Prostate gland (tissue), 2 donors: ENCODE data around the gene MYO18B. TPM values are rescaled to one million over a fixed set of nuclear protein-coding genes. Genes with fewer than 3 reads are reported as not detected.

Source experiments
- DNase-seq: peaks from one replicate; pipeline ENCODE4 v3.0.0-alpha.2; 2019; ENCODE audit warnings: low spot score
- H3K27ac ChIP-seq, 2 donors: fragments of 200-600 bp; sonication (generic); 2 replicates each; pipeline ENCODE4 v1.5.1; 2017 to 2019
- H3K27me3 ChIP-seq: fragments of 200-600 bp; sonication (generic); replicated peaks from 2 replicates; pipeline ENCODE4 v1.5.1; 2019; ENCODE audit not compliant: insufficient read depth
- H3K36me3 ChIP-seq, 2 donors: fragments of 200-600 bp; sonication (generic); 1 replicate in 1 of 2; 2 replicates in 1 of 2; pipeline versions ENCODE4 v1.5.1 to v1.8.1; 2017 to 2019
- H3K4me1 ChIP-seq: fragments of 200-600 bp; sonication (generic); replicated peaks from 2 replicates; pipeline ENCODE4 v1.5.1; 2019
- H3K4me3 ChIP-seq, 2 donors: fragments of 200-600 bp; sonication (generic); 2 replicates each; pipeline ENCODE4 v1.5.1; 2017 to 2019
- H3K9me3 ChIP-seq: fragments of 200-600 bp; sonication (generic); 2 replicates; pipeline ENCODE4 v1.5.1; 2017
- POLR2A ChIP-seq: fragments of 450-650 bp; IDR thresholded peaks from one replicate; pipeline ENCODE4 v1.6.1; 2016; ENCODE audit warnings: antibody characterized with exemption, mild to moderate bottlenecking
- POLR2AphosphoS5 ChIP-seq: sonication (generic); formaldehyde crosslinking; IDR thresholded peaks from one replicate; pipeline ENCODE4 v1.6.1; 2017; ENCODE audit warnings: antibody characterized with exemption
- WGBS: methylation state at CpG from one replicate; pipeline ENCODE4 v1.1.5; 2018; 5-methylcytosine and 5-hydroxymethylcytosine counted together
- intact Hi-C: fragments of 100-400 bp; cut with DNase I; formaldehyde crosslinking; loops from one replicate; pipeline ENCODE4 v1.14.2; 2022
- total RNA-seq, 2 donors: library from RNA; depleted of rRNA; stranded (reverse); fragments of >200 nt; gene quantifications; one replicate each; pipeline ENCODE4 v1.1.0, GENCODE V29; 2016
- TF ChIP-seq, protein P1 (sequence below), 4 experiments: fragments of 200-600 bp in 2 of 4; fragments of 450-650 bp in 2 of 4; sonication (generic) in 2 of 4; IDR thresholded peaks; 1 replicate in 3 of 4; 2 replicates in 1 of 4; pipeline ENCODE4 v1.5.1; 2016 to 2019; ENCODE audit warnings: antibody characterized with exemption in 4 of 4, mild to moderate bottlenecking in 2 of 4, moderate library complexity in 2 of 4

Gene MYO18B
- total RNA-seq, 2 donors from 2014 or later, result 3.1 to 7.1 TPM

DNA sequence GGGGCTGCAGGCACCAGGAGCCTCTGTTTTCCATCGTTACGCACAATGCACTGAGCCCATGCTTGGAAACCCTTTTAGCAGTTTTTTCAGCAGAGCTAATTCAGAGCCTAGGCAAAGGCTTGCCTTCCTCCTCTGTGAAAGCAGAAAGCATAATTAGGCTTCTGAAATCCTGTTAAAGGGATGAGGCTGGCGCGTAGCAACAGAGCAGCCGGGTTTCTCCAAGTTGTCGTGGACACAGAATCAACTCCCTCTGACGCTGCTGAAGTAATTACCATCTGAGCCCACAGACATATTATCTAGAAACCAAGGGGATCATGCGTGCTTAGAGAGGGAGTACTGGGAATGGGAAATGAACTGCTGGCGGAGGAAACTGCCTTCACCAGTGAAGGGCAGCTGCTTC, 85.4 kb downstream of the MYO18B start:
- H3K4me3 ChIP-seq, result no peak overlapping the region
- DNase-seq, result no peak
- WGBS, result 83% methylated on average over 9 of the region's 9 CpGs

DNA sequence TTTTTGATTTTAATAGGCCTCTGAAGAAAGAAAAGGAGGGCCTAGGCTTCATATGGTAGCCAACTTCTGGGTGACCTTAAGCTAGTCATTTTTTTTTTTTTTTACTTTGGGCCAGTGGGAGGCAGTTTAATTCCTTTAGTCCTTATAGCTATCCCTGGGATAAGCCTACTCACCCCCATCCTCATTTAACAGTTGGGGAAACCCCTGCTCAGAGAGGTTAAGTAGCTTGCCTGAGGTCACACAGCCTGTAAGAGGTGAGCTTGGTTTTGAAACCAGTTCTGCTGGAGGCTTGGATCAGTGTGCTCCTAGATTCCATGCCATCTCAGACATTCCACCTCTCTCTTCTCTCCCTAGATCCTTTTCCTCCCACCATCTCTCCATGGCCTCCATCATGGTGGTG, 86.4 kb downstream of the MYO18B start:
- TF ChIP-seq POLR2A (no peak), POLR2AphosphoS5 (no peak)
- TF ChIP-seq, protein P1, sequence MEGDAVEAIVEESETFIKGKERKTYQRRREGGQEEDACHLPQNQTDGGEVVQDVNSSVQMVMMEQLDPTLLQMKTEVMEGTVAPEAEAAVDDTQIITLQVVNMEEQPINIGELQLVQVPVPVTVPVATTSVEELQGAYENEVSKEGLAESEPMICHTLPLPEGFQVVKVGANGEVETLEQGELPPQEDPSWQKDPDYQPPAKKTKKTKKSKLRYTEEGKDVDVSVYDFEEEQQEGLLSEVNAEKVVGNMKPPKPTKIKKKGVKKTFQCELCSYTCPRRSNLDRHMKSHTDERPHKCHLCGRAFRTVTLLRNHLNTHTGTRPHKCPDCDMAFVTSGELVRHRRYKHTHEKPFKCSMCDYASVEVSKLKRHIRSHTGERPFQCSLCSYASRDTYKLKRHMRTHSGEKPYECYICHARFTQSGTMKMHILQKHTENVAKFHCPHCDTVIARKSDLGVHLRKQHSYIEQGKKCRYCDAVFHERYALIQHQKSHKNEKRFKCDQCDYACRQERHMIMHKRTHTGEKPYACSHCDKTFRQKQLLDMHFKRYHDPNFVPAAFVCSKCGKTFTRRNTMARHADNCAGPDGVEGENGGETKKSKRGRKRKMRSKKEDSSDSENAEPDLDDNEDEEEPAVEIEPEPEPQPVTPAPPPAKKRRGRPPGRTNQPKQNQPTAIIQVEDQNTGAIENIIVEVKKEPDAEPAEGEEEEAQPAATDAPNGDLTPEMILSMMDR (IDR thresholded peaks at IDR 0.05), result no peak
- Histone ChIP-seq H3K4me1 (no peaks in the 10 kb centered on the region), H3K4me3 (no peak overlapping the region), H3K9me3 (no peaks in the 10 kb centered on the region), H3K27ac (no peak overlapping the region), H3K27me3 (no peaks in the 10 kb centered on the region), H3K36me3 (no peaks in the 10 kb centered on the region)
- intact Hi-C loops, result no loop called here
- DNase-seq, result no peak

More for the DNA sequence above, 85.4 kb downstream of the MYO18B start:
- H3K4me1 ChIP-seq, result no peaks in the 10 kb centered on the region
- H3K36me3 ChIP-seq, result no peaks in the 10 kb centered on the region
- no peaks in the 10 kb centered on the region for H3K27me3 ChIP-seq
- H3K27ac ChIP-seq, result no peak overlapping the region
- no peak for TF ChIP-seq POLR2A
- TF ChIP-seq, protein P1 (IDR thresholded peaks at IDR 0.05), result no peak
- no peak for TF ChIP-seq POLR2AphosphoS5
- no peaks in the 10 kb centered on the region for H3K9me3 ChIP-seq
- intact Hi-C loops, result no loop called here

DNA sequence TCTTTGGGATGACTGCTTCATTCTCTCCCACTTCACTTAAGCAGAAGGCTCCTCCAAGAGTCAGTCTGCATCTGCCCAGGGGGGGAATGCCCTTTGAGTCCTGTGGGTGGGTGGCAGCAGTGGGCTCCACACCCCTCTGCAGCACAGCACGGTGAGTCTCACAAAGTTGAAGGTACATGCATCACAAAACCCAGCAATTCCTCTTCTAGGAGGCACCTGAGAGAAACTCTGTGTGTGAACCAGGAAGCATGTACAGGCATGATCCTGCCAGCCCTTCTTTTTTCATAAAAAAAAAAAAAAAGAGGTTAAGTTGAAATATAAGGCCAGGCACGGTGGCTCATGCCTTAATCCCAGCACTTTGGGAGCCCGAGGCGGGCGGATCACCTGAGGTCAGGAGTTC, 87.2 kb downstream of the MYO18B start:
- TF ChIP-seq POLR2A (no peak), POLR2AphosphoS5 (no peak)
- TF ChIP-seq, protein P1 (IDR thresholded peaks at IDR 0.05), result no peak
- Histone ChIP-seq H3K36me3 (no peaks in the 10 kb centered on the region), H3K4me3 (no peak overlapping the region), H3K27me3 (no peaks in the 10 kb centered on the region), H3K9me3 (no peaks in the 10 kb centered on the region), H3K27ac (no peak overlapping the region), H3K4me1 (no peaks in the 10 kb centered on the region)
- intact Hi-C loops, result no loop called here
- 62% methylated on average over 5 of the region's 5 CpGs for WGBS
- no peak for DNase-seq

DNA sequence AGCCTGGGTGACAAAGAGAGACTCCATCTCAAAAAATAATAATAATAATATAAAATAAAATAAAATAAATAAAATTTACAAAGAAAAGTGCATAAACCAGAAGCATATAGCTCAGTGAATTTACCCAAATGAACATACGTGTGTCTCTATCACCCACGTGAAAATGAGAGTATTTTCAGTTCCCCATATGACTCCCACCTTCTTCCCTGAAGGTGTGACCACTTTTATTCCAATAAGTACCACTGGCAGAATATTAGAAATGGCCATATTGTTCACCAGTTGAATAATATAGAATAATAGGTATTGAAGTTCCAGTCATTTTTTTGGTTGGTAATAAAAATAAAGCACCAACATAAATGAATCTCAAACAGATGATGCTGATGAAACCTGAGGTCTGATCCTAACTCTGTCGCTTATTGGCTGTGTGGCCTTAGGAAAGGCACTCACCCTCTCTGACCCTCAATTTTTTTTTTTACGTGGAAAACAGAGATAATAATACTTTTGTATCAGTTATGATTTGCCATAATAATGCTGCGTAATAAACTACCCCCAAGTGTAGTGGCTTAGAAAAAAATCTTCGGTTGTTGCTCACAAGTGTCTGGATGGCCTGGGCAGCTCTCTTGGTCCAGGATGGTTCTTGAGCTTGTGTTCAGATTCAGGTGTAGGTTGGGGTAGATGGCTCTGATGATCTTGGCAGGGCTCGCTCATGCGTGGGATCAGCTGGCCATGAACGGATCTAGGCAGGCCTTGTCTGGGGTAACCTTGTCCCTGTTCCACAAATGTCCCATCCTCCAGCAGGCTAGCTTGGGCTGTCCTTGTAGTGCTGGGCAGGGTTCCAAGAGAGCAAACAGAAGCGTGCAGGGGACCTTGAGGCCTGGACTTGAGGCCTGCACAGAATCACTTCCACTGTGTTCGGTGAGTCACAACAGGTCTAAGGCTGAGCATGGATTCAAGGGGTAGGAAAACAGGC, 88.1 kb downstream of the MYO18B start:
- Histone ChIP-seq H3K4me3 (no peak overlapping the region), H3K9me3 (no peaks in the 10 kb centered on the region), H3K4me1 (no peaks in the 10 kb centered on the region), H3K27ac (no peak overlapping the region), H3K36me3 (no peaks in the 10 kb centered on the region), H3K27me3 (no peaks in the 10 kb centered on the region)
- no peak for DNase-seq
- no peak for TF ChIP-seq POLR2A
- 90% methylated on average over 11 of the region's 11 CpGs for WGBS
- intact Hi-C loops, result no loop called here

DNA sequence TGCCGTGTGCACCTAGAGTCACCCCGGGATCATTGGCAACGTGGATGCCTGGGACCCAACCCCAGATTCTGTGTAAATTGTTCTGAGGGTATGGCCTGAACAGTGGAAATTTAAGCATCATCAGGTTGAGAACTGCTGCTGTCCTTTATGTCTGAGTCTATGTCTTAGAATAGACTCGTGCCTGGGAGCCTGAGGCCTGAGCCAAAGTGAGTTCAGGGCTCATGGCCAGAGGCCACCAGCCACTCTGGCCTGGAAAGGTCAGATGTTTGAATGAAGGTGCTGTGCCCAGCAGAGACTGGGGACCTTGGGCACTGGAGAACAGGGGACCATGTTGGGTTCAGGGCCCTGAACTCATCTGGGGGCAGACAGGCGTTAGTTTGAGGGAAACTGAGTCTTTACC, 91.1 kb downstream of the MYO18B start:
- Histone ChIP-seq H3K36me3 (no peaks in the 10 kb centered on the region), H3K9me3 (no peaks in the 10 kb centered on the region), H3K27ac (no peak overlapping the region), H3K27me3 (no peaks in the 10 kb centered on the region), H3K4me1 (no peaks in the 10 kb centered on the region), H3K4me3 (no peak overlapping the region)
- intact Hi-C loops, result no loop called here
- no peak for DNase-seq
- no peak for TF ChIP-seq POLR2AphosphoS5
- TF ChIP-seq, protein P1 (IDR thresholded peaks at IDR 0.05), result no peak
- TF ChIP-seq POLR2A, result no peak
- 83% methylated on average over 5 of the region's 5 CpGs for WGBS
